Caco-2 (cell line): ENCODE measurements around the gene LMNTD1. TPM values are rescaled to one million over a fixed set of nuclear protein-coding genes. Genes with fewer than 3 reads are reported as not detected.

Source experiments
- BruUV-seq: library from RNA; stranded (reverse); fragments of 400-500 nt; replicated peaks from 2 replicates; lab custom pipeline; 2021; lab: Mats Ljungman, UMichigan
- CTCF ChIA-PET: fragments of 300-600 bp; sonication (Branson Sonifier 250); formaldehyde crosslinking; loops from one replicate; lab custom pipeline; 2022; ENCODE audit warnings: antibody characterized with exemption; lab: Charles Lee
- POLR2A ChIA-PET: fragments of 300-600 bp; sonication (Branson Sonifier 250); formaldehyde crosslinking; loops from one replicate; lab custom pipeline; 2022; ENCODE audit warnings: antibody characterized with exemption; lab: Charles Lee
- DNase-seq, 2 experiments: peaks; one replicate each; pipeline versions ENCODE4 v3.0.0 to v3.0.0-alpha.2; 2020 to 2022
- H3K27me3 ChIP-seq: replicated peaks from 2 replicates; pipeline ENCODE4 v1.6.0; 2011; ENCODE audit warnings: low read length; ENCODE audit not compliant: control insufficient read depth, insufficient read depth
- H3K36me3 ChIP-seq: 2 replicates; pipeline ENCODE4 v1.5.1; 2011; ENCODE audit warnings: low read length; ENCODE audit not compliant: control insufficient read depth, insufficient read depth
- H3K4me1 ChIP-seq: fragments of 250-450 bp; sonication (Bioruptor Pico); 2 replicates; pipeline ENCODE4 v1.5.1; 2020; ENCODE audit warnings: mild to moderate bottlenecking
- H3K4me3 ChIP-seq: 2 replicates; pipeline ENCODE4 v1.5.1; 2011; ENCODE audit warnings: low read depth, mild to moderate bottlenecking, control low read depth, low read length
- H3K9me3 ChIP-seq: fragments of 250-450 bp; sonication (Bioruptor Pico); 2 replicates; pipeline ENCODE4 v1.5.1; 2020; ENCODE audit warnings: mild to moderate bottlenecking, moderate library complexity
- H3K27ac Mint-ChIP-seq: one replicate; pipeline ENCODE4 v1.8.0; 2022; ENCODE audit warnings: mixed read lengths; ENCODE audit not compliant: unreplicated experiment
- H3K27me3 Mint-ChIP-seq: one replicate; pipeline ENCODE4 v1.8.0; 2022; ENCODE audit warnings: mixed read lengths; ENCODE audit not compliant: insufficient read depth, unreplicated experiment
- H3K36me3 Mint-ChIP-seq: one replicate; pipeline ENCODE4 v1.8.0; 2022; ENCODE audit warnings: mild to moderate bottlenecking, mixed read lengths; ENCODE audit not compliant: insufficient read depth, unreplicated experiment
- H3K4me1 Mint-ChIP-seq: one replicate; pipeline ENCODE4 v1.8.0; 2022; ENCODE audit warnings: low read depth, mixed read lengths; ENCODE audit not compliant: unreplicated experiment
- H3K4me3 Mint-ChIP-seq: one replicate; pipeline ENCODE4 v1.8.0; 2022; ENCODE audit warnings: mild to moderate bottlenecking, moderate library complexity, mixed read lengths; ENCODE audit not compliant: unreplicated experiment
- H3K9me3 Mint-ChIP-seq: one replicate; pipeline ENCODE4 v1.8.0; 2022; ENCODE audit warnings: mixed read lengths; ENCODE audit not compliant: unreplicated experiment
- CTCF ChIP-seq, 2 experiments: fragments of 200-600 bp in 1 of 2; IDR thresholded peaks; 1 replicate in 1 of 2; 2 replicates in 1 of 2; pipeline versions ENCODE4 v1.5.1 to v1.8.0; 2011 to 2022; ENCODE audit warnings: antibody characterized with exemption in 1 of 2, control low read depth in 1 of 2, inconsistent platforms in 1 of 2, low read depth in 1 of 2, low read length in 1 of 2, mild to moderate bottlenecking in 1 of 2, moderate library complexity in 1 of 2; ENCODE audit not compliant: insufficient read depth in 1 of 2, severe bottlenecking in 1 of 2, unreplicated experiment in 1 of 2
- intact Hi-C: fragments of 100-400 bp; cut with micrococcal nuclease; formaldehyde crosslinking; loops from one replicate; pipeline ENCODE4 v1.10.0; 2022; ENCODE audit not compliant: unreplicated experiment
- total RNA-seq: library from RNA; stranded (reverse); gene quantifications from 2 replicates; pipeline ENCODE4 v1.2.3, GENCODE V29; 2022

LMNTD1 gene
- total RNA-seq, 1 experiment from 2014 or later = not detected

- intact Hi-C loops = loop anchor here (10.0 kb wide), 1 partner anchor 250 kb away; no protein-coding TSS in a partner anchor
- no peaks in the 10 kb centered on the region for H3K27me3 ChIP-seq
- H3K36me3 ChIP-seq = no peaks in the 10 kb centered on the region
- H3K27ac Mint-ChIP-seq = no peak overlapping the region
- H3K4me3 Mint-ChIP-seq = no peak overlapping the region
- H3K4me1 ChIP-seq = 0 out of 2 replicates have a peak, but pooled peaks cover 6% of the 10 kb centered on the region
- BruUV-seq = no TSS peak
- H3K27me3 Mint-ChIP-seq = no peaks in the 10 kb centered on the region
- H3K9me3 Mint-ChIP-seq = peaks cover 18% of the 10 kb centered on the region
- H3K4me3 ChIP-seq = no peak overlapping the region
- DNase-seq = no peak
- ChIA-PET CTCF (no interaction called here), POLR2A (no interaction called here)
- H3K9me3 ChIP-seq = peaks cover 4% of the 10 kb centered on the region
- peaks cover 8% of the 10 kb centered on the region for H3K4me1 Mint-ChIP-seq
- no peaks in the 10 kb centered on the region for H3K36me3 Mint-ChIP-seq
- TF ChIP-seq CTCF (IDR thresholded peaks at IDR 0.05; ENCODE audit: insufficient read depth in 1 of 2, low read depth in 1 of 2, low read length in 1 of 2, severe bottlenecking in 1 of 2, unreplicated experiment in 1 of 2) = no peak
Observed at GRCh38 chr12:25585021-25585523, 32.0 kb upstream of the LMNTD1 start.

GRCh38 chr12:25584596-25584995, 31.5 kb upstream of the LMNTD1 start:
- H3K9me3 Mint-ChIP-seq = peaks cover 18% of the 10 kb centered on the region
- H3K27me3 ChIP-seq = no peaks in the 10 kb centered on the region
- H3K36me3 ChIP-seq = no peaks in the 10 kb centered on the region
- 0 out of 2 replicates have a peak, but pooled peaks cover 6% of the 10 kb centered on the region for H3K4me1 ChIP-seq
- peaks cover 8% of the 10 kb centered on the region for H3K4me1 Mint-ChIP-seq
- H3K9me3 ChIP-seq = peaks cover 4% of the 10 kb centered on the region
- H3K4me3 Mint-ChIP-seq = no peak overlapping the region
- no TSS peak for BruUV-seq
- ChIA-PET POLR2A (no interaction called here), CTCF (no interaction called here)
- intact Hi-C loops = loop anchor here (10.0 kb wide), 1 partner anchor 250 kb away; no protein-coding TSS in a partner anchor
- no peak for DNase-seq
- TF ChIP-seq CTCF (IDR thresholded peaks at IDR 0.05; ENCODE audit: insufficient read depth in 1 of 2, low read depth in 1 of 2, low read length in 1 of 2, severe bottlenecking in 1 of 2, unreplicated experiment in 1 of 2) = no peak
- H3K4me3 ChIP-seq = no peak overlapping the region
- H3K27me3 Mint-ChIP-seq = no peaks in the 10 kb centered on the region
- no peaks in the 10 kb centered on the region for H3K36me3 Mint-ChIP-seq
- H3K27ac Mint-ChIP-seq = no peak overlapping the region

- no TSS peak for BruUV-seq
- Mint-ChIP-seq H3K4me3 (no peak overlapping the region), H3K27me3 (no peaks in the 10 kb centered on the region), H3K27ac (no peak overlapping the region), H3K9me3 (peaks cover 18% of the 10 kb centered on the region), H3K4me1 (peaks cover 8% of the 10 kb centered on the region), H3K36me3 (no peaks in the 10 kb centered on the region)
- Histone ChIP-seq H3K4me3 (no peak overlapping the region), H3K36me3 (no peaks in the 10 kb centered on the region), H3K9me3 (peaks cover 4% of the 10 kb centered on the region), H3K4me1 (0 out of 2 replicates have a peak, but pooled peaks cover 6% of the 10 kb centered on the region), H3K27me3 (no peaks in the 10 kb centered on the region)
- ChIA-PET CTCF (no interaction called here), POLR2A (no interaction called here)
- peak; percentile 18 to 45 for TF ChIP-seq CTCF (IDR thresholded peaks at IDR 0.05; ENCODE audit: insufficient read depth in 1 of 2, low read depth in 1 of 2, low read length in 1 of 2, severe bottlenecking in 1 of 2, unreplicated experiment in 1 of 2)
- intact Hi-C loops = loop anchor here (1.0 to 10.0 kb wide), 3 partner anchors 251 to 446 kb away; no protein-coding TSS in a partner anchor
- DNase-seq = peak; percentile 61 to 76
Observed at GRCh38 chr12:25583545-25583944, 30.5 kb upstream of the LMNTD1 start.
